EL (cell line): ENCODE data around the gene UBE2D2.

Source experiments
- DNase-seq: peaks from one replicate; pipeline ENCODE4 v3.0.0-alpha.2; 2016

The UBE2D2 gene

GRCh38 chr5:139649082-139649991 lies 88.2 kb downstream of the UBE2D2 start:
- DNase-seq = peak; percentile 25

GRCh38 chr5:139650031-139650688 lies 89.0 kb downstream of the UBE2D2 start:
- DNase-seq = no peak

- no peak for DNase-seq
Observed at GRCh38 chr5:139650689-139651042, 89.5 kb downstream of the UBE2D2 start.

GRCh38 chr5:139651043-139651834 lies 90.1 kb downstream of the UBE2D2 start:
- peak; percentile 50 for DNase-seq

- peak; percentile 89 for DNase-seq
Observed at GRCh38 chr5:139651853-139652787, 91.0 kb downstream of the UBE2D2 start.

- DNase-seq = no peak
Observed at GRCh38 chr5:139652788-139653241, 91.7 kb downstream of the UBE2D2 start.

- DNase-seq = no peak
Observed at GRCh38 chr5:139653616-139654015, 92.5 kb downstream of the UBE2D2 start.

- DNase-seq = no peak
Observed at GRCh38 chr5:139654464-139654863, 93.3 kb downstream of the UBE2D2 start.

- DNase-seq = no peak
Observed at GRCh38 chr5:139654871-139655491, 93.8 kb downstream of the UBE2D2 start.

- DNase-seq = peak; percentile 70
Observed at GRCh38 chr5:139655727-139656271, 94.7 kb downstream of the UBE2D2 start.

GRCh38 chr5:139657363-139658321 lies 96.5 kb downstream of the UBE2D2 start:
- peak; percentile 63 for DNase-seq

- peak; percentile 36 for DNase-seq
Observed at GRCh38 chr5:139658501-139658927, 97.4 kb downstream of the UBE2D2 start.

- DNase-seq = peak; percentile 89
Observed at GRCh38 chr5:139658928-139659667, 98.0 kb downstream of the UBE2D2 start.

GRCh38 chr5:139659695-139660101 lies 98.6 kb downstream of the UBE2D2 start:
- DNase-seq = peak; percentile 45

- peak; percentile 76 for DNase-seq
Observed at GRCh38 chr5:139660105-139660922, 99.2 kb downstream of the UBE2D2 start.

GRCh38 chr5:139660923-139661814 lies 100.0 kb downstream of the UBE2D2 start:
- peak; percentile 95 for DNase-seq

GRCh38 chr5:139662617-139663016 lies 101.5 kb downstream of the UBE2D2 start:
- DNase-seq = no peak
